BLaER1 (cell line): Measurements from ENCODE around the gene ARHGAP8.

Source experiments
- H3K27ac ChIP-seq: shearing (Covaris generic); formaldehyde crosslinking; 2 replicates; pipeline ENCODE4 v1.8.1; 2022
- H3K27me3 ChIP-seq: shearing (Covaris generic); formaldehyde crosslinking; 2 replicates; pipeline ENCODE4 v1.8.1; 2022
- H3K36me3 ChIP-seq: shearing (Covaris generic); formaldehyde crosslinking; 2 replicates; pipeline ENCODE4 v1.8.1; 2022
- H3K4me1 ChIP-seq: shearing (Covaris generic); formaldehyde crosslinking; 2 replicates; pipeline ENCODE4 v1.8.1; 2022
- H3K4me2 ChIP-seq: shearing (Covaris generic); formaldehyde crosslinking; 2 replicates; pipeline ENCODE4 v1.8.1; 2022
- H3K4me3 ChIP-seq: shearing (Covaris generic); formaldehyde crosslinking; 2 replicates; pipeline ENCODE4 v1.8.1; 2022
- H3K9ac ChIP-seq: shearing (Covaris generic); formaldehyde crosslinking; 2 replicates; pipeline ENCODE4 v1.8.1; 2022
- H3K9me3 ChIP-seq: shearing (Covaris generic); formaldehyde crosslinking; 2 replicates; pipeline ENCODE4 v1.8.1; 2022
- H4K20me1 ChIP-seq: shearing (Covaris generic); formaldehyde crosslinking; 2 replicates; pipeline ENCODE4 v1.8.1; 2022
- Cebpa-rat ChIP-seq: shearing (Covaris generic); IDR thresholded peaks from 2 replicates; pipeline ENCODE4 v1.8.1; 2022

The ARHGAP8 gene

DNA sequence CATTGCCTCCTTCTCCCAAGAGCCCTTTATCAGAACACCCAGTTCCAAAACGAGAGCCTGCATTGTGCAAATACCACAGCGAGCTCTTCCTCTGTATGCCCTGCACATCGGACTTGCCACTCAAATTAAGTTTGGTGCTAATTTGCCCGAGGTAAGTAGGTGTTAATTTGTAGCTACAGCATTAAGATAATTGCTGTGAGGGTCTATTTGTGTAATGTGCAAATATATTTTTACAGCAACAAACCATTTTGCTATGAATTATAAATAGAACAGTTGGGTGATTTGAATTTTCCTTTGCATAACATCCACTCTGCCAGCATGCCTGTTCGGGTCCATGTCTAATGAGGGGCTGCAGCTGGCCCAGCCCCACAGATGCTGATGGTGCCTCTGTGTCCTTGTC lies 8.1 kb downstream of the ARHGAP8 start:
- H4K20me1 ChIP-seq, result 0 out of 2 replicates have a peak, but pooled peaks cover 6% of the 10 kb centered on the region
- no peak overlapping the region for H3K4me3 ChIP-seq
- H3K9ac ChIP-seq, result no peak overlapping the region
- no peak overlapping the region for H3K4me2 ChIP-seq
- H3K9me3 ChIP-seq, result peaks cover 5% of the 10 kb centered on the region
- no peaks in the 10 kb centered on the region for H3K36me3 ChIP-seq
- no peak for TF ChIP-seq Cebpa-rat
- peaks cover 15% of the 10 kb centered on the region for H3K4me1 ChIP-seq
- H3K27me3 ChIP-seq, result peaks cover 8% of the 10 kb centered on the region
- no peak overlapping the region for H3K27ac ChIP-seq

DNA sequence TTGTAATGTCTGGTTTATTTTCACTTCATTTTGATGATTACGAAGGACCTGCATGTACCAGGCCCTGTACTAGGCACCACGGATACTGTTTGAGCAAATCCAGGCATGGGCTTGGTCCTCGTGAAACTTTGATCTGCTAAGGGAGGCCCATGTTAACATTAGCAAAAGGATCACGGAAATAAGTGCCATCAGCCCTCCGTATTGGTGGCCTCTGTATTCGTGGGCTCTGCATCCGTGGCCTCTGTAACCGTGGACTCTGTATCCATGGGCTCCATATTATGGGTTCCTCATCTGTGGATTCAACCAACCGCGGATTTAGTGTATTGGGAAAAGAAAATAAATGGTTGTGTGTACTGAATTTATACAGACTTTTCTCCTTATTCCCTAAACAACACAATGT lies 8.7 kb downstream of the ARHGAP8 start:
- H3K4me1 ChIP-seq, result peaks cover 20% of the 10 kb centered on the region
- no peak overlapping the region for H3K27ac ChIP-seq
- H3K9me3 ChIP-seq, result peaks cover 5% of the 10 kb centered on the region
- no peak for TF ChIP-seq Cebpa-rat
- 0 out of 2 replicates have a peak, but pooled peaks cover under 1% of the 10 kb centered on the region for H4K20me1 ChIP-seq
- H3K4me3 ChIP-seq, result no peak overlapping the region
- no peaks in the 10 kb centered on the region for H3K36me3 ChIP-seq
- H3K9ac ChIP-seq, result no peak overlapping the region
- H3K27me3 ChIP-seq, result peaks cover 3% of the 10 kb centered on the region
- H3K4me2 ChIP-seq, result no peak overlapping the region

DNA sequence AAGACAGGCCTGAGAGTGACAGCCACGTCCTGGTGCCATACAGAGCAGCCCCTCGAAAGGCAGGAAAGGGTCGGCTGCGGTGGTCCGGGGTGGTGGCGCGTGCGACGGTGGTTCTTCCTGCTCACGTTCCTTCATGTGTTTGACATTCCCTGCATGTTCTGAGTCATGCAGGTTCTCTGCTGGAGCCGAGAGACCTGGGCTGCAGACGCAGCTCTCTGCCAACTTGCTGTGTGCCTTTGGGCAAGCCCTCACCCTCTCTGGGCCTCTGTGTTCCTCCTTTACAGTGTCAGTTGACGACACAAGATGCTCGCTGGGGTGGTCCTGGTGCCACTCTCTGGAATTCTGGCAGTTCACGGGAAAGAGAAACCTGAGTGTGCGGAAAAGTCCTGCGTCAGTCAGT lies 12.0 kb downstream of the ARHGAP8 start:
- Histone ChIP-seq H3K9ac (no peak overlapping the region), H3K36me3 (no peaks in the 10 kb centered on the region), H3K4me2 (peak overlapping the region; percentile 81), H3K27ac (0 out of 2 replicates have a peak overlapping the region, but pooled peaks have one; percentile 62), H3K4me1 (peaks cover 24% of the 10 kb centered on the region), H3K27me3 (no peaks in the 10 kb centered on the region), H4K20me1 (no peaks in the 10 kb centered on the region), H3K9me3 (peaks cover 5% of the 10 kb centered on the region), H3K4me3 (no peak overlapping the region)
- TF ChIP-seq Cebpa-rat, result no peak

DNA sequence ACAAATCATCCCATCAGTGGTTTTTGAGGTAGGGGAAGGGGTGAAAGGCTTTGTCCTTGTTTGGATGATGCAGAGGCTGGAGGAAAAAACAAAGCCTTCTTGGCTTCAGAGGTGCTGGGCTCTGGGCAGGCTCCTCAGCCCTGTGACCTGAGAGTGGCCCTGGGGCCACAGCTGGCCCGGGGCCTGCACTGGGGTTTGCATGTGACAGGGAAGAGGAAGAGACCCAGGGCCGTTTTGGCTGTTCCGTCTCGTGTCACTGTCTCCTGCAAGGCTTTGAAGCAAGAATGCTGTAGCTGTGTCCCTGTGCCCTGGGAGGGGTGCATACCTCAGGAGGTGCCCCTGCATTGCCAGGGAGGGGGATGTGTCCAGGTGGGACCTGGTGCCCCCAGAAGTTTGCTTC lies 12.6 kb downstream of the ARHGAP8 start:
- peaks cover 5% of the 10 kb centered on the region for H3K9me3 ChIP-seq
- no peak for TF ChIP-seq Cebpa-rat
- peaks cover 24% of the 10 kb centered on the region for H3K4me1 ChIP-seq
- H3K9ac ChIP-seq, result peak overlapping the region; percentile 42; the same call in 1 of the 2 replicates
- H3K36me3 ChIP-seq, result no peaks in the 10 kb centered on the region
- H3K4me3 ChIP-seq, result no peak overlapping the region
- H3K27ac ChIP-seq, result peak overlapping the region; percentile 62
- H3K4me2 ChIP-seq, result peak overlapping the region; percentile 81
- no peaks in the 10 kb centered on the region for H3K27me3 ChIP-seq
- no peaks in the 10 kb centered on the region for H4K20me1 ChIP-seq

DNA sequence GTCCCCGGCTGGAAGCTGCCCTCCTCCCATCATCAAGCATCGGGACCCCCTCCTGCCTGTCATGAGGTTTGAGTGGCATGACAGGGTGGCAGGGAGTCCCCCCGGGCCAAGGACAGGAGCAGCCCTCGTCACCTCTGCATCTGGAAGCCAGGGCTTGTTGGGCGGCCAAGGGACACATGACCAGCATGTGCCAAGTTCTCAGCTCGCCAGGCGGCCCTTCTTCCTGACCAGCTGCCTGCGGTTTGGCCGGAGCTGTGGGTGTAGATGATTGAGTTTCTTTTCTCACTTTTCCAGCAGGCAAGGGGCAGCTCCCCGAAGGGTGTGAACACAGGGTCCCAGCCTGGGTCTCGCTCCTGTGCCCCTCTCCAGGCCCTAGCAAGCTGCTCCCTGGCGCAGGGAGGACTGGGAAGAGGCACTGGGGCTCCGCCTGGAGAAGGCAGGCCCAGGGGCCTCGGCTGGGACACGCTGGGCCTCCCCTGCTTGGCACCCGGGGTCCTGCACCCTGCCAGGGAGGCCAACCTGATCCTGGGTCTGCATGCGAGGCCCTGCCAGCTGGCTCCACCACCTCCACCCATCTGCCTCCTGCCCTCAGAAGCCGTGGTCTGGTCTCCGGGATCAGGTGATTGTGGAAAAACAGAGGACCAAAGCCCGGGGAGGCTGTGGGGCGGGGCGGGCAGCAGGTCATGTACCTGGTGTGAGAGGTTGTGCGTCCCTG lies 13.4 kb downstream of the ARHGAP8 start:
- TF ChIP-seq Cebpa-rat, result no peak
- no peaks in the 10 kb centered on the region for H3K27me3 ChIP-seq
- peaks cover 24% of the 10 kb centered on the region for H3K4me1 ChIP-seq
- no peaks in the 10 kb centered on the region for H4K20me1 ChIP-seq
- no peaks in the 10 kb centered on the region for H3K36me3 ChIP-seq
- H3K4me2 ChIP-seq, result peak overlapping the region; percentile 81
- H3K4me3 ChIP-seq, result no peak overlapping the region
- H3K27ac ChIP-seq, result peak overlapping the region; percentile 62
- H3K9me3 ChIP-seq, result peaks cover 5% of the 10 kb centered on the region
- H3K9ac ChIP-seq, result peak overlapping the region; percentile 42; the same call in 1 of the 2 replicates

DNA sequence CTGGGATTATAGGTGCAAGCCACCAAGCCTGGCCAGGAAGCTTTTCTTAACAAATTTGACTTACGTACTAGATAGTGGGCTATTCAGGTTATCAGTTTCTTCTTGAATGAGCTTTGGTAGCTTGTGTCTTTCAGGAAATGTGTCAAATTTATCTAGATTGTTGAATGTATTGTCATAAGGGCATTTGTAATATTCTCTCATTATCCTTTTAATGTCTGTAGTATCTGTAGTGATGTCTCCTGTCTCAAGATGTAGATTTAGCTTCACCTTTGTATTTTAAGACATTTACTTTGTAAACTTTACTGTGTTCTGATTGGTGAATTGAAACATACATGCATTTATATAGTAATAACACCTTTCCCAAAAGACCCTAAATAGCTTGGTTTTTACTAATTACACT lies 20.7 kb downstream of the ARHGAP8 start:
- no peaks in the 10 kb centered on the region for H3K27me3 ChIP-seq
- H3K9ac ChIP-seq, result no peak overlapping the region
- no peaks in the 10 kb centered on the region for H4K20me1 ChIP-seq
- no peak overlapping the region for H3K27ac ChIP-seq
- H3K4me3 ChIP-seq, result no peak overlapping the region
- no peak overlapping the region for H3K4me2 ChIP-seq
- H3K4me1 ChIP-seq, result no peaks in the 10 kb centered on the region
- TF ChIP-seq Cebpa-rat, result no peak
- no peaks in the 10 kb centered on the region for H3K36me3 ChIP-seq
- H3K9me3 ChIP-seq, result peaks cover 15% of the 10 kb centered on the region

DNA sequence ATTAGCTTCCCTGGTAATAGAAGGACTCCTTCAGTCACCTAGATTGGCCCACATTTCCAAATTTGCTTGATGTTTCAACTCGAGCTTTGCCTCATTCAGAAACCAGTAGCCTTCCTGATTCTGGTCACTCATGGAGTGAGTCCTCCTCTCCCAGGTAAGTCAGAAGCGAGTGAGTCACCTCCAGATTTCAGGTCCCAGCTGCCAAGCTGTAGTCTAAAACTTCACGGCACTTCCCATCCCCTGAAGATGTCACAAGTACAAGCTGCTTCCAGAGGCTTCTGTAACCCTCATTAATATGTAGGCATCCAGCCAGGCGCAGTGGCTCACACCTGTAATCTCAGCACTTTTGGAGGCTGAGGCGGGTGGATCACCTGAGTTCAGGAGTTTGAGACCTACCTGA lies 23.5 kb downstream of the ARHGAP8 start:
- no peaks in the 10 kb centered on the region for H3K36me3 ChIP-seq
- H3K4me1 ChIP-seq, result no peaks in the 10 kb centered on the region
- H3K9ac ChIP-seq, result no peak overlapping the region
- no peak overlapping the region for H3K4me3 ChIP-seq
- no peaks in the 10 kb centered on the region for H3K27me3 ChIP-seq
- H3K4me2 ChIP-seq, result no peak overlapping the region
- no peak overlapping the region for H3K27ac ChIP-seq
- no peak for TF ChIP-seq Cebpa-rat
- peaks cover 15% of the 10 kb centered on the region for H3K9me3 ChIP-seq
- no peaks in the 10 kb centered on the region for H4K20me1 ChIP-seq

DNA sequence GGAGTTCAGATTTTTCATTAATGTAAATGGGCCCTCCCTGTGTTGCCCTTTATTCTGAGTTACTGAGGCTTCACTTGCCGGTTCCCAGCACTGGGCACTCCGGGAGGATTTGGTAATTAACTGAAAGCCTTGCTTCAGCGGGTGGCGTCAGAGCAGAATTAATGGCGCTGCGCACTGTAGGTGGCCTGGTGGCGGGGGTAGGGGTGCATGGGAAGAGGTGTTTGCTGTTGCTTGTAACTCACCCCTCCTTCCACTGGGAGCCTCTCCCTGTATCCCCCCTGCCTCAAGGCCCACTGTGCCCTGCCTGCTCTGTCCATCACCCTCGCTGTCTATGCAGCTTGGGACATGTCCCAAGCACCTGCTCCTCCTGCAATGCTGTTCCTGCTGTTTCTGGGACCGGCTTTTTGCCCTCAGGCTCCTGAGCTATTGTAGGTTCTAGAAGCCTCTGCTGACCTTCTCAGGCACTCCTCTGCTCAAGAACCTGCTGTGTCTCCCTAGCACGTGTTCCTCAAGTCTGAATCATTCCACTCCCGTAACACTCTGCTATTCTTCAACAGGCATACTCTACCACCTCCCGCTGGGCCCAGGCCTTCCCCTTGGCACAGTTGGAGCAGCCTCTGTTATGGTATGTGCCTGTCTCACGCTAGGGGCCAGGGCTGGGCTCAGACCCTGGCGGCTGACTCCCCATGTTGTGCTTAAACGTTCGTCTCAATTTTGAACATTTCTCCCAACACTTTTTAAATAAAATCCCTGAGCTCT lies 24.4 kb downstream of the ARHGAP8 start:
- no peaks in the 10 kb centered on the region for H3K4me1 ChIP-seq
- H3K9me3 ChIP-seq, result peaks cover 15% of the 10 kb centered on the region
- no peak for TF ChIP-seq Cebpa-rat
- H3K4me3 ChIP-seq, result no peak overlapping the region
- no peak overlapping the region for H3K4me2 ChIP-seq
- H3K27ac ChIP-seq, result no peak overlapping the region
- no peaks in the 10 kb centered on the region for H3K36me3 ChIP-seq
- H3K9ac ChIP-seq, result no peak overlapping the region
- no peaks in the 10 kb centered on the region for H3K27me3 ChIP-seq
- H4K20me1 ChIP-seq, result no peaks in the 10 kb centered on the region

DNA sequence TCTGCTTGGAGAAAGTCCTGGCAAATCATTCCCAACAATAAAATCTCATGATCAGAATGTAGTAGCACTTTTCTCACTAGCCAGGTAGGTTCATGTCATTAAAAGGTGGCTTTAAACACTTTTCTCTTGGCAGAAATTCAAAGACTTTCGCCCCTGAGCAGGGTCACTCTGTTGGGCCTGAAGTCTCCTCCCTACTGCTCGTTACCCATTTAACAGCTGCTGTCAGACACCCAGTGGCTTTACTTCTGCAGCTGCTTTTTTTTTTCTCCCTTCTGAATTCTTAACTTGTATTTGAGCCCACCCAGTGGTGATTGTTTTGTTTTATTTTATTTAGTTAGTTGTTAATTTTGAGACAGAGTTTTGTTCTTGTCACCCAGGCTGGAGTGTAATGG lies 25.0 kb downstream of the ARHGAP8 start:
- H3K9ac ChIP-seq, result no peak overlapping the region
- H3K9me3 ChIP-seq, result peaks cover 15% of the 10 kb centered on the region
- H3K36me3 ChIP-seq, result no peaks in the 10 kb centered on the region
- H3K4me2 ChIP-seq, result no peak overlapping the region
- TF ChIP-seq Cebpa-rat, result no peak
- H4K20me1 ChIP-seq, result no peaks in the 10 kb centered on the region
- H3K27me3 ChIP-seq, result no peaks in the 10 kb centered on the region
- no peak overlapping the region for H3K27ac ChIP-seq
- H3K4me3 ChIP-seq, result no peak overlapping the region
- H3K4me1 ChIP-seq, result no peaks in the 10 kb centered on the region

DNA sequence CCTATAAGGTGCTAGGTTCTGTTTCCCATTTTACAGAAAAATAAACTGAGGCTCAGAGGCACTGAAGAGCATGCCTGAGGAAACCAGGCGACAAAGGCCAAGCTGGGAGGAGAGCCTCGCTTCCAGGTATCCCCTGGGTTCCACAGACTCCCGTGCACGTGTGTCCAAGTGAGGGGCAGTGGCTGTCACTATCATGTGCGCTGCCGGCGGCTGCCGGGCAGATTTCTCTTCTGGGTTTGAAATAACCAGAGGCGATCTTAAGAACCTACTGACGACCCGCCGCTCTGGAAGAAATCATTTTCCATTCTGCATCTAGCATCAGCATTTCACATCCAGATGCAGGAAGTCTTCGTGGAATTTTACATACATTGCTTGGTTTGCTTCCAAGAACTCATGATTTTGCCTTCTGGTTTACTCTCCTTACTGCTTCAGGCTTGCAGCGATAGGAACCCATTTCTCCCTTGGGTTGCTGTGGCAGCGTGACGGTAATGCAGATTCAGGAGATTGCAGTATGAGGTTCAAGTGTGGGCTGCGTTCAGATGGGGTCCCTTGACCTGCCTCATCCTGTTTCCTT lies 28.6 kb downstream of the ARHGAP8 start:
- TF ChIP-seq Cebpa-rat, result no peak
- no peaks in the 10 kb centered on the region for H4K20me1 ChIP-seq
- H3K27ac ChIP-seq, result no peak overlapping the region
- no peak overlapping the region for H3K9ac ChIP-seq
- no peaks in the 10 kb centered on the region for H3K27me3 ChIP-seq
- H3K4me1 ChIP-seq, result no peaks in the 10 kb centered on the region
- no peak overlapping the region for H3K4me2 ChIP-seq
- H3K36me3 ChIP-seq, result no peaks in the 10 kb centered on the region
- no peaks in the 10 kb centered on the region for H3K9me3 ChIP-seq
- H3K4me3 ChIP-seq, result no peak overlapping the region
